ENCODE data around the gene HNMT.

The HNMT gene

DNA sequence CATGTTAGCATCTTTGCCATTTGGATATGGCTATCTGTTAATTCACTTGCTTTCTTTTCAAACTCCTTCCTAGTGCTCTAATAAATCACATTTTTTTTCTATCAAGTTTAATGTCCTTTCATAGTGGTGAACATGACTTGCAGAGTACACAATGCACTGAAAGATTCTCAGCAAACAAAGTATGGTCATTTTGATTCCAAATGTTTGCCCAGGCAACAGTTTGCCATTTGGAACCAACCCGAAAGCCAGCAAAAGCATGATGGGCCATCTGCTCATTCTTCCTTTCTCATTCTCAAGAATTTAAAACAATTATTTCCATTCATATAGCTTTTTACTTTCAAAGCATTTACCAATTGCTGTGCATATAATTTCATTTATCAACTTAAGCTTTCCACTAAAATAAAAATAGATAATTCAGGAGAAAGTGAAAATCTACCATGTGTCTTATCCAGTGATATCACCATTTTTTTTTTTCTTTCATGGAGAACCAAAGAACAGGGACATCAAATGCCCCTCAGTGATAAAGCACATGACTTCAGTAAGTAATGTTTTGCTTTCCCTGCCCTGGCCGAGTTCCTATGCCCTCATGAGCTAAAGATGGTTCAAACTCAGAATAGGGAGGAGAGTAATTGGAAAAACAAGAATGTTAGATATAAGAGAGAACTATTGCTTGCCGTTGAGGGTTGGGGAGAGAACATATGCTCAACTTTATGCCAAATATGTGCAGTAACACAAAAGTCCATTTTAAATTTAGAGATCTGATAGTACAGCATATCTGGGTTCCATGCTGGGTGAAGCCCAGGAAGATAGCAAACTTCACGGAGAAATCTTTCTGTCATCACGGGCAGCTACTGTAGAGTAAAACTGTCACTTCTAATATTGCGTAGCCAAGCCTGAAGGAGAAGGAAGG is 62.1 kb downstream of the HNMT start:
- no peak overlapping the region for H3K4me2 ChIP-seq (ENCODE audit: low read length)
- H3K27me3 ChIP-seq (ENCODE audit: control insufficient read depth, low read length): no peaks in the 10 kb centered on the region
- H3K36me3 ChIP-seq (ENCODE audit: control insufficient read depth, low read length): no peaks in the 10 kb centered on the region
- no peak overlapping the region for H3K27ac ChIP-seq (ENCODE audit: low read depth, low read length)
- H3K4me3 ChIP-seq (ENCODE audit: low read length): no peak overlapping the region
- no peaks in the 10 kb centered on the region for H3K79me2 ChIP-seq (ENCODE audit: control insufficient read depth, low read length)
- H3F3A ChIP-seq (ENCODE audit: control insufficient read depth, insufficient read depth): no peaks in the 10 kb centered on the region
- no peaks in the 10 kb centered on the region for H3K4me1 ChIP-seq (ENCODE audit: control insufficient read depth, low read length)
- no peaks in the 10 kb centered on the region for H4K20me1 ChIP-seq (ENCODE audit: control insufficient read depth, insufficient read depth, low read depth, low read length)
- TF ChIP-seq, protein P1, sequence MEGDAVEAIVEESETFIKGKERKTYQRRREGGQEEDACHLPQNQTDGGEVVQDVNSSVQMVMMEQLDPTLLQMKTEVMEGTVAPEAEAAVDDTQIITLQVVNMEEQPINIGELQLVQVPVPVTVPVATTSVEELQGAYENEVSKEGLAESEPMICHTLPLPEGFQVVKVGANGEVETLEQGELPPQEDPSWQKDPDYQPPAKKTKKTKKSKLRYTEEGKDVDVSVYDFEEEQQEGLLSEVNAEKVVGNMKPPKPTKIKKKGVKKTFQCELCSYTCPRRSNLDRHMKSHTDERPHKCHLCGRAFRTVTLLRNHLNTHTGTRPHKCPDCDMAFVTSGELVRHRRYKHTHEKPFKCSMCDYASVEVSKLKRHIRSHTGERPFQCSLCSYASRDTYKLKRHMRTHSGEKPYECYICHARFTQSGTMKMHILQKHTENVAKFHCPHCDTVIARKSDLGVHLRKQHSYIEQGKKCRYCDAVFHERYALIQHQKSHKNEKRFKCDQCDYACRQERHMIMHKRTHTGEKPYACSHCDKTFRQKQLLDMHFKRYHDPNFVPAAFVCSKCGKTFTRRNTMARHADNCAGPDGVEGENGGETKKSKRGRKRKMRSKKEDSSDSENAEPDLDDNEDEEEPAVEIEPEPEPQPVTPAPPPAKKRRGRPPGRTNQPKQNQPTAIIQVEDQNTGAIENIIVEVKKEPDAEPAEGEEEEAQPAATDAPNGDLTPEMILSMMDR (IDR thresholded peaks at IDR 0.05; ENCODE audit: low read depth, low read length, poor library complexity, severe bottlenecking): no peak
- TF ChIP-seq EZH2phosphoT487 (IDR thresholded peaks at IDR 0.05; ENCODE audit: borderline replicate concordance, low read length): no peak
- no peaks in the 10 kb centered on the region; the same call in 1 of the 2 replicates for H3K9me2 ChIP-seq (replicated peaks; ENCODE audit: control insufficient read depth, low read length)
- no peaks in the 10 kb centered on the region for H3K9me3 ChIP-seq (ENCODE audit: control insufficient read depth, insufficient read depth, low read length)

DNA sequence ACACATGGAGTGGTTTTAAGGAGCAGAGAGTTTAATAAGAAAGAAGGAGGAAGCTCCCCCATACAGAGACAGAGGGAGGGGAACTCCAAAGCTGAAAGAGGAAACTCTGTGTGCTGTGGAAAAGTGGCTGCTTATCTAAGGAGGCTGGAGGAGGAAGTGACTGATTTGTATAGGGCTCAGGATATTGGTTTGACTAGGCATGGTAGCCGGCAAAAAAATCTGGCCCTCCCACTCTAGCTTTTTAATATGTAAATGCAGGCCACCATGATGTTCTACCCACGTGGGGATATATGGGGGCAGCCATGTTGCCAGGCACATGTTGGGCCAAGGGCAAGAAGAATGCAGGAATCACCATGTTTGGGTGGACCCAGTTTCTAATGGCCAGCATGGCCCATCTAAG is 64.3 kb downstream of the HNMT start:
- Histone ChIP-seq H3K9me3 (ENCODE audit: control insufficient read depth, insufficient read depth, low read length) (no peaks in the 10 kb centered on the region), H3K27ac (ENCODE audit: low read depth, low read length) (no peak overlapping the region), H3K36me3 (ENCODE audit: control insufficient read depth, low read length) (no peaks in the 10 kb centered on the region)

DNA sequence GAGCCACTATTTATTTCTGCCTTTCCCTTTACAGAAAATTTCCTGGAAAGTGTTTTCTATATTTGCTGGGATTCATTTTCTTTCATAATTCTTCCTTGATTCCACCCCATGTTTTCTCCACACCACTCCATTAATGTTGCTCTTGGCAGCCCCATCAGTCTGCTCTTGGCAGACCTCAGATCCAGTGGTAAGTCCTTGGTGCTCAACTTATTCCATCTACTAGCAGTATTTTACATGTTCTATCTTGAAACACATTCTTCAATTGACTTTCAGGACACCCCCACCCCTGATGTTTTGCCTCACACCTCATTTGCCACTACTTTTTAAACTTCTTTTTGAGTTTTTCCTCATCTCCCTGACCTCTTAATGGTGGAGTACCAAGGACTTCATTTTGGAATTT is 65.0 kb downstream of the HNMT start:
- H3K36me3 ChIP-seq (ENCODE audit: control insufficient read depth, low read length): no peaks in the 10 kb centered on the region
- TF ChIP-seq, protein P1 (IDR thresholded peaks at IDR 0.05; ENCODE audit: low read depth, low read length, poor library complexity, severe bottlenecking): no peak
- TF ChIP-seq EZH2phosphoT487 (IDR thresholded peaks at IDR 0.05; ENCODE audit: borderline replicate concordance, low read length): no peak
- H3K4me1 ChIP-seq (ENCODE audit: control insufficient read depth, low read length): no peaks in the 10 kb centered on the region
- no peak overlapping the region for H3K4me3 ChIP-seq (ENCODE audit: low read length)
- H3K4me2 ChIP-seq (ENCODE audit: low read length): no peak overlapping the region
- no peaks in the 10 kb centered on the region for H4K20me1 ChIP-seq (ENCODE audit: control insufficient read depth, insufficient read depth, low read depth, low read length)
- no peaks in the 10 kb centered on the region for H3K27me3 ChIP-seq (ENCODE audit: control insufficient read depth, low read length)
- H3K27ac ChIP-seq (ENCODE audit: low read depth, low read length): no peak overlapping the region
- H3F3A ChIP-seq (ENCODE audit: control insufficient read depth, insufficient read depth): no peaks in the 10 kb centered on the region
- H3K79me2 ChIP-seq (ENCODE audit: control insufficient read depth, low read length): no peaks in the 10 kb centered on the region
- H3K9me3 ChIP-seq (ENCODE audit: control insufficient read depth, insufficient read depth, low read length): no peaks in the 10 kb centered on the region
- no peaks in the 10 kb centered on the region for H3K9me2 ChIP-seq (replicated peaks; ENCODE audit: control insufficient read depth, low read length)

More for the DNA sequence above, 64.3 kb downstream of the HNMT start:
- TF ChIP-seq, protein P1 (IDR thresholded peaks at IDR 0.05; ENCODE audit: low read depth, low read length, poor library complexity, severe bottlenecking): no peak
- TF ChIP-seq EZH2phosphoT487 (IDR thresholded peaks at IDR 0.05; ENCODE audit: borderline replicate concordance, low read length): no peak
- Histone ChIP-seq H3K9me2 (replicated peaks; ENCODE audit: control insufficient read depth, low read length) (no peaks in the 10 kb centered on the region; the same call in 1 of the 2 replicates), H3K4me3 (ENCODE audit: low read length) (no peak overlapping the region), H3K4me2 (ENCODE audit: low read length) (no peak overlapping the region), H3K4me1 (ENCODE audit: control insufficient read depth, low read length) (no peaks in the 10 kb centered on the region), H3K27me3 (ENCODE audit: control insufficient read depth, low read length) (no peaks in the 10 kb centered on the region), H3K79me2 (ENCODE audit: control insufficient read depth, low read length) (no peaks in the 10 kb centered on the region), H3F3A (ENCODE audit: control insufficient read depth, insufficient read depth) (no peaks in the 10 kb centered on the region), H4K20me1 (ENCODE audit: control insufficient read depth, insufficient read depth, low read depth, low read length) (no peaks in the 10 kb centered on the region)
